Activated B cell treated with CpG ODN at 0.5 μM for 24 hours (primary cell): ENCODE data around the gene GRM6. TPM values are rescaled to one million over a fixed set of nuclear protein-coding genes. Genes with fewer than 3 reads are reported as not detected.

Source experiments
- ATAC-seq: fragments of 200-7000 bp; cut with Tn5 transposase; one replicate; pipeline ENCODE4 v1.10.0; 2021; ENCODE audit warnings: low read depth, mild to moderate bottlenecking, moderate library complexity
- CTCF ChIA-PET: fragments of 350-600 bp; sonication (Branson Sonifier 250); formaldehyde crosslinking; loops from one replicate; lab custom pipeline; 2021; ENCODE audit warnings: antibody characterized with exemption; lab: Charles Lee
- POLR2A ChIA-PET: fragments of 350-600 bp; sonication (Branson Sonifier 250); formaldehyde crosslinking; loops from one replicate; lab custom pipeline; 2021; ENCODE audit warnings: antibody characterized with exemption; lab: Charles Lee
- DNase-seq: peaks from one replicate; pipeline ENCODE4 v3.0.0; 2022
- H3K27ac Mint-ChIP-seq: one replicate; pipeline ENCODE4 v1.8.0; 2020; ENCODE audit warnings: mixed read lengths
- H3K27me3 Mint-ChIP-seq: one replicate; pipeline ENCODE4 v1.8.0; 2021; ENCODE audit warnings: mixed read lengths
- H3K36me3 Mint-ChIP-seq: one replicate; pipeline ENCODE4 v1.8.0; 2021; ENCODE audit warnings: low read depth, mixed read lengths
- H3K4me1 Mint-ChIP-seq: one replicate; pipeline ENCODE4 v1.8.0; 2021; ENCODE audit warnings: mixed read lengths
- H3K4me3 Mint-ChIP-seq: one replicate; pipeline ENCODE4 v1.8.0; 2020; ENCODE audit warnings: mild to moderate bottlenecking, mixed read lengths
- H3K9me3 Mint-ChIP-seq: one replicate; pipeline ENCODE4 v1.8.0; 2020; ENCODE audit warnings: mixed read lengths
- CTCF ChIP-seq: fragments of 200-600 bp; IDR thresholded peaks from one replicate; pipeline ENCODE4 v1.8.0; 2022; ENCODE audit warnings: antibody characterized with exemption, mild to moderate bottlenecking
- intact Hi-C: fragments of 100-400 bp; cut with micrococcal nuclease; formaldehyde crosslinking; loops from one replicate; pipeline ENCODE4 v1.15.1; 2024
- total RNA-seq: library from RNA; stranded (reverse); gene quantifications from 2 replicates; pipeline ENCODE4 v1.2.3, GENCODE V29; 2022

Gene GRM6
- not detected in 2 replicates for total RNA-seq

GRCh38 chr5:178994580-178995340, at the start of gene GRM6:
Gene GRM6, minus strand, starts transcription at chr5:178995320. Its CDS starts 376 bp downstream, at chr5:178994944.
- no peak within 1 kb of the TSS for H3K27ac Mint-ChIP-seq
- no peaks in the 10 kb centered on the region for H3K4me1 Mint-ChIP-seq
- intact Hi-C loops: no loop called here
- ATAC-seq (no peak), DNase-seq (no peak)
- H3K9me3 Mint-ChIP-seq: peaks cover 3% of the 10 kb centered on the region
- ChIA-PET POLR2A (no interaction called here), CTCF (no interaction called here)
- peaks cover 27% of the 10 kb centered on the region for H3K27me3 Mint-ChIP-seq
- H3K36me3 Mint-ChIP-seq: no peaks in the 10 kb centered on the region
- no peak for TF ChIP-seq CTCF
- H3K4me3 Mint-ChIP-seq: no peak within 1 kb of the TSS

GRCh38 chr5:179044765-179045164, 49.6 kb upstream of the GRM6 start:
- Mint-ChIP-seq H3K27ac (no peak overlapping the region), H3K4me1 (no peaks in the 10 kb centered on the region), H3K4me3 (no peak overlapping the region), H3K27me3 (no peaks in the 10 kb centered on the region), H3K36me3 (peaks cover 2% of the 10 kb centered on the region), H3K9me3 (peaks cover 35% of the 10 kb centered on the region)
- TF ChIP-seq CTCF: no peak
- POLR2A ChIA-PET: no interaction called here
- DNase-seq (no peak), ATAC-seq (no peak)
- CTCF ChIA-PET: no interaction called here
- intact Hi-C loops: no loop called here

DNA sequence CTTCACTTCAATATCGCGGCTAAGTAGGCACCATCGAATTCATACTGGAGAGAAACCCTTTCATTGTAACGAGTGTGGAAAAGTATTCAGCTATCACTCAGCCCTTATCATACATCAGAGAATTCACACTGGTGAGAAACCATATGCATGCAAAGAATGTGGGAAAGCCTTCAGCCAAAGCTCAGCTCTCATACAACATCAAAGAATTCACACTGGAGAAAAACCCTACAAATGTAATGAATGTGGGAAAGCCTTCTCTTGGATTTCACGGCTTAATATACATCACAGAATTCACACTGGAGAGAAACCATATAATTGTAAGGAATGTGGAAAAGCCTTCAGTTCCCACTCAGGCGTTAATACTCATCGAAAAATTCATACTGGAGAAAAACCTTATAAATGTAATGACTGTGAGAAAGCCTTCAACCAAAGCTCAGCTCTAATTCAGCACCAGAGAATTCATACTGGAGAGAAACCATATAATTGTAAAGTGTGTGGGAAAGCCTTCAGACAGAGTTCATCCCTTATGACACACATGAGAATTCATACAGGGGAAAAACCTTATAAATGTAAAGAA, 38.0 kb upstream of the GRM6 start:
- POLR2A ChIA-PET: interaction anchor here (1.0 kb wide), 1 partner anchor 9 kb away, joined by 3 read pairs; the partner anchor contains the start of gene ZNF879
- Mint-ChIP-seq H3K4me1 (no peaks in the 10 kb centered on the region), H3K27ac (no peak overlapping the region), H3K36me3 (peaks cover 74% of the 10 kb centered on the region), H3K9me3 (peaks cover 60% of the 10 kb centered on the region), H3K4me3 (no peak overlapping the region), H3K27me3 (no peaks in the 10 kb centered on the region)
- CTCF ChIA-PET: no interaction called here
- intact Hi-C loops: no loop called here
- DNase-seq (no peak), ATAC-seq (no peak)
- no peak for TF ChIP-seq CTCF

GRCh38 chr5:179023528-179024189, 28.5 kb upstream of the GRM6 start, which contains the start of gene ZNF879:
Gene ZNF879, plus strand, starts transcription at chr5:179023804. Its CDS starts 1,201 bp downstream, at chr5:179025005.
- peak; percentile 92 for ATAC-seq
- no peak for TF ChIP-seq CTCF

GRCh38 chr5:179008667-179009066, 13.5 kb upstream of the GRM6 start:
- Mint-ChIP-seq H3K4me3 (no peak overlapping the region), H3K27me3 (peaks cover 3% of the 10 kb centered on the region), H3K36me3 (no peaks in the 10 kb centered on the region), H3K9me3 (peaks cover 36% of the 10 kb centered on the region), H3K27ac (no peak overlapping the region), H3K4me1 (no peaks in the 10 kb centered on the region)
- ATAC-seq (no peak), DNase-seq (no peak)
- intact Hi-C loops: no loop called here
- POLR2A ChIA-PET: no interaction called here
- CTCF ChIA-PET: no interaction called here
- no peak for TF ChIP-seq CTCF

More at GRCh38 chr5:179023528-179024189, 28.5 kb upstream of the GRM6 start, which contains the start of gene ZNF879:
- H3K9me3 Mint-ChIP-seq: peaks cover 15% of the 10 kb centered on the region
- ChIA-PET POLR2A (interaction anchor here (1.0 to 2.2 kb wide), 4 partner anchors 9 to 396 kb away, joined by 3 to 10 read pairs (median 4); partner anchors contain the start of genes ZNF354B and ZNF354C), CTCF (no interaction called here)
- H3K36me3 Mint-ChIP-seq: peaks cover 34% of the 10 kb centered on the region
- H3K27ac Mint-ChIP-seq: peak within 1 kb of the TSS; percentile 81
- intact Hi-C loops: loop anchor here (1.0 kb wide), 5 partner anchors 37 to 396 kb away; partner anchors contain the start of genes CLK4, ZFP2, ZNF354A and ZNF354B
- H3K4me3 Mint-ChIP-seq: peak within 1 kb of the TSS; percentile 93
- peak; percentile 94 for DNase-seq
- H3K27me3 Mint-ChIP-seq: peaks cover 2% of the 10 kb centered on the region
- H3K4me1 Mint-ChIP-seq: peaks cover 18% of the 10 kb centered on the region
